ENCODE data around the gene METTL25B.

The METTL25B gene

DNA sequence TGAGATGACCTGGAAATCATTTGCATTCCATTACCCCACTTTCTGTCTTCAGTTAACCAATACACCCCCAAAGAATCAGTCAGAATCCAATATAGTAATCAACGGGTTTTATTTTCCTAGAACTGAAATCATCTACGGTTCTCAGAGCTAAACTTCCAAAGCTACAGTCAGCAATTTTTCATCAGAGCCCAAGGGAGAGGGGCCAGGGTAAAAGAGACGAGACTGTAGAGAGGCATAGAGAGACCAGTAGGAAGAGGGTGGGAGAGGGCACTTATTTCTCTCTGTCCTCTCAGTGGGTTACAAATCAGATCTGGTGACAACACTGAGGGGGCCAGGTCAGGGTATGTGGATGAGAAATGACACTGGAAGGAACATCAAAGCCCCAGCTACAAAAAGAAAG, 13.7 kb downstream of the METTL25B start:
- Histone ChIP-seq H3K36me3 (ENCODE audit: control insufficient read depth, low read length) (peaks cover 86% of the 10 kb centered on the region), H4K20me1 (ENCODE audit: control insufficient read depth, insufficient read depth, low read depth, low read length) (0 out of 2 replicates have a peak, but pooled peaks cover 4% of the 10 kb centered on the region), H3K4me1 (ENCODE audit: control insufficient read depth, low read length) (peaks cover 40% of the 10 kb centered on the region), H3K79me2 (ENCODE audit: control insufficient read depth, low read length) (peaks cover 51% of the 10 kb centered on the region), H3K9me2 (replicated peaks; ENCODE audit: control insufficient read depth, low read length) (no peaks in the 10 kb centered on the region), H3K27ac (ENCODE audit: low read depth, low read length) (peak overlapping the region; percentile 60), H3K4me3 (ENCODE audit: low read length) (peak overlapping the region; percentile 85), H3K4me2 (ENCODE audit: low read length) (peak overlapping the region; percentile 83), H3F3A (ENCODE audit: control insufficient read depth, insufficient read depth) (peaks cover 30% of the 10 kb centered on the region), H3K9me3 (ENCODE audit: control insufficient read depth, insufficient read depth, low read length) (no peaks in the 10 kb centered on the region), H3K27me3 (ENCODE audit: control insufficient read depth, low read length) (no peaks in the 10 kb centered on the region)
- no peak for TF ChIP-seq EZH2phosphoT487 (IDR thresholded peaks at IDR 0.05; ENCODE audit: borderline replicate concordance, low read length)
- TF ChIP-seq, protein P1, sequence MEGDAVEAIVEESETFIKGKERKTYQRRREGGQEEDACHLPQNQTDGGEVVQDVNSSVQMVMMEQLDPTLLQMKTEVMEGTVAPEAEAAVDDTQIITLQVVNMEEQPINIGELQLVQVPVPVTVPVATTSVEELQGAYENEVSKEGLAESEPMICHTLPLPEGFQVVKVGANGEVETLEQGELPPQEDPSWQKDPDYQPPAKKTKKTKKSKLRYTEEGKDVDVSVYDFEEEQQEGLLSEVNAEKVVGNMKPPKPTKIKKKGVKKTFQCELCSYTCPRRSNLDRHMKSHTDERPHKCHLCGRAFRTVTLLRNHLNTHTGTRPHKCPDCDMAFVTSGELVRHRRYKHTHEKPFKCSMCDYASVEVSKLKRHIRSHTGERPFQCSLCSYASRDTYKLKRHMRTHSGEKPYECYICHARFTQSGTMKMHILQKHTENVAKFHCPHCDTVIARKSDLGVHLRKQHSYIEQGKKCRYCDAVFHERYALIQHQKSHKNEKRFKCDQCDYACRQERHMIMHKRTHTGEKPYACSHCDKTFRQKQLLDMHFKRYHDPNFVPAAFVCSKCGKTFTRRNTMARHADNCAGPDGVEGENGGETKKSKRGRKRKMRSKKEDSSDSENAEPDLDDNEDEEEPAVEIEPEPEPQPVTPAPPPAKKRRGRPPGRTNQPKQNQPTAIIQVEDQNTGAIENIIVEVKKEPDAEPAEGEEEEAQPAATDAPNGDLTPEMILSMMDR (IDR thresholded peaks at IDR 0.05; ENCODE audit: low read depth, low read length, poor library complexity, severe bottlenecking): no peak

DNA sequence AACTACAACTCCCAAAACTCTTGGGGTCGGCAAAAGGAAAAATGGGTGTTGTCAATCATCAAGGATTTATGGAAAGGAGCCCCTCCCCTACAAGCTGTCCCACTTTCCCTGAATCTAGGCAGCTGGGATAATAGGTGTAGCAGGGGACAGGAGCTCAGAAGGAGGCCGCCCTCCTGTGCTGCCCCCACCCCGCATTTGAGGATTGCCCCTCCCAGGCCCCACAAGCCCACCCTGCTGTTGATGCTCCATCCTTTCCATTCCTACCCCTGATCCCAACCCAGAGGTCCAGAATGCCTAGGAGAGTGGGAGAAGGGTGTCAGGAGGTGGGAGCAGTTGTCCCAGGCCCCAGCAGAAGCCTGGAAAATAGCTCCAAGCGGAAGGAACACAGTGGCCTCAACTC, 14.5 kb downstream of the METTL25B start:
- TF ChIP-seq EZH2phosphoT487 (IDR thresholded peaks at IDR 0.05; ENCODE audit: borderline replicate concordance, low read length): no peak
- TF ChIP-seq, protein P1 (IDR thresholded peaks at IDR 0.05; ENCODE audit: low read depth, low read length, poor library complexity, severe bottlenecking): no peak
- peaks cover 8% of the 10 kb centered on the region; the same call in 1 of the 2 replicates for H4K20me1 ChIP-seq (ENCODE audit: control insufficient read depth, insufficient read depth, low read depth, low read length)
- H3K9me2 ChIP-seq (replicated peaks; ENCODE audit: control insufficient read depth, low read length): no peaks in the 10 kb centered on the region
- H3K4me2 ChIP-seq (ENCODE audit: low read length): no peak overlapping the region
- H3K4me3 ChIP-seq (ENCODE audit: low read length): no peak overlapping the region
- H3K79me2 ChIP-seq (ENCODE audit: control insufficient read depth, low read length): peaks cover 58% of the 10 kb centered on the region
- H3K9me3 ChIP-seq (ENCODE audit: control insufficient read depth, insufficient read depth, low read length): no peaks in the 10 kb centered on the region
- H3K27ac ChIP-seq (ENCODE audit: low read depth, low read length): 0 out of 2 replicates have a peak overlapping the region, but pooled peaks have one; percentile 60
- H3F3A ChIP-seq (ENCODE audit: control insufficient read depth, insufficient read depth): peaks cover 30% of the 10 kb centered on the region
- peaks cover 47% of the 10 kb centered on the region for H3K4me1 ChIP-seq (ENCODE audit: control insufficient read depth, low read length)
- no peaks in the 10 kb centered on the region for H3K27me3 ChIP-seq (ENCODE audit: control insufficient read depth, low read length)
- peaks cover 82% of the 10 kb centered on the region for H3K36me3 ChIP-seq (ENCODE audit: control insufficient read depth, low read length)

DNA sequence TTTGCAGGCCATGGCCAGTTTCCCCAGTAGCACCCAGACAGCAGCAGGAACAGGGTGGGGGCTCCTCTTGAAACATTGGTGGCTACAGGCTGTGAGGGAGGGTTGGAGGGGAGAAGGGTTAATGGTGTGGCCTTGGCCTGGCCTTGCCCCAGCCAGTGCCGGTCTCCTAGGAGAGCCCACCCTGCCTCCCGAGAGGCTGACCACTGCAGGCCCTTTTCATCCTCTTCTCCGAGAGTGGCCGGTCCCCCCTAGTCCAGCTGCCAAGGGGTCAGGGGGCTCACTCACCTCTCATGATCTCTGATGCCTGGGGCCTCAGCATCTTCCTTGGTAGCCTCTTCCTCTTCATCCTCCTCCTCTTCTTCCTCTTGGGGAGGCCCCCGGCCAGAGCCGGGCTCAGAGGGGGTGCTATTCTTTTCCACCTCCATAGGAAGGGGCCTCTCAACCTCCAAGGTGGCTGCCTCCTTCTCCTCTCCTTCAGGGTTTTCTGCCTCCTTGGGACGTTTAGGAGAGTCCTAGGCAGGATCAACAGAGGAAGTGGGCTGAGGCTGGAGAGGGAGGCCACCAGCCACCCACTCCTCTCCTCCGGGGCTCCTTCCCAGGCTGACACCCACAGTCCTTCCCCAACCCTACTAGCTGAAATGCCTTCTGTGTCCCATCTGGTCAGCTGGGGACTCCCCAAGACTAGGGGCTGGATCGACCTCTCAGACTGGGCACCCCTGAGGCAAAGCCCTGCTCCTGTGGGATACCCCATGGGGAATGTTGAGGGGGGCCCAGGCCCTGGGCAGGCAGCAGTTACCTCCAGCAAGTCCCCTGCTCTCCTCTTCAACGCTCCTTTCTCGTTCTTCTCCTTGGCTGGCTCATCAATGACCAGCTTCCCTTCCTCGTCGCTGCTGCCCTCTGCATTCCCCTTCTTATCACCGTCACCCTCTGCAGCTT, 15.4 kb downstream of the METTL25B start:
- peaks cover 33% of the 10 kb centered on the region for H3F3A ChIP-seq (ENCODE audit: control insufficient read depth, insufficient read depth)

More for the DNA sequence above, 15.4 kb downstream of the METTL25B start:
- Histone ChIP-seq H3K27me3 (ENCODE audit: control insufficient read depth, low read length) (no peaks in the 10 kb centered on the region), H3K79me2 (ENCODE audit: control insufficient read depth, low read length) (peaks cover 62% of the 10 kb centered on the region), H3K4me3 (ENCODE audit: low read length) (no peak overlapping the region), H3K4me2 (ENCODE audit: low read length) (no peak overlapping the region), H3K4me1 (ENCODE audit: control insufficient read depth, low read length) (peaks cover 56% of the 10 kb centered on the region), H3K9me2 (replicated peaks; ENCODE audit: control insufficient read depth, low read length) (no peaks in the 10 kb centered on the region), H3K27ac (ENCODE audit: low read depth, low read length) (no peak overlapping the region), H4K20me1 (ENCODE audit: control insufficient read depth, insufficient read depth, low read depth, low read length) (peaks cover 14% of the 10 kb centered on the region; the same call in 1 of the 2 replicates), H3K36me3 (ENCODE audit: control insufficient read depth, low read length) (peaks cover 82% of the 10 kb centered on the region), H3K9me3 (ENCODE audit: control insufficient read depth, insufficient read depth, low read length) (no peaks in the 10 kb centered on the region)
- TF ChIP-seq, protein P1 (IDR thresholded peaks at IDR 0.05; ENCODE audit: low read depth, low read length, poor library complexity, severe bottlenecking): no peak
